K562 (cell line): Measurements from ENCODE around the gene PLOD1. TPM values are rescaled to one million over a fixed set of nuclear protein-coding genes. Genes with fewer than 3 reads are reported as not detected.
A peak's percentile ranks its signal among the peaks of the same experiment; 100 is the strongest.

ENCODE experiments used
- ARID1B ChIP-seq: fragments of 450-650 bp; IDR thresholded peaks from 2 replicates; pipeline ENCODE4 v1.6.1; 2016; ENCODE audit warnings: antibody characterized with exemption, mild to moderate bottlenecking, inconsistent platforms
- CBFA2T3 ChIP-seq: fragments of 450-650 bp; IDR thresholded peaks from 2 replicates; pipeline ENCODE4 v1.6.1; 2017
- CBX3 ChIP-seq, 2 experiments: IDR thresholded peaks; 1 replicate in 1 of 2; 2 replicates in 1 of 2; pipeline ENCODE4 v1.6.1; 2012; ENCODE audit warnings: inconsistent platforms in 2 of 2, low read length in 2 of 2, borderline replicate concordance in 1 of 2, control low read depth in 1 of 2
- CXXC5 ChIP-seq: fragments of 250-450 bp; sonication (Bioruptor Pico); IDR thresholded peaks from 2 replicates; pipeline ENCODE4 v1.8.0; 2022; ENCODE audit warnings: inconsistent platforms, mild to moderate bottlenecking, moderate library complexity
- EWSR1 ChIP-seq: fragments of 450-650 bp; IDR thresholded peaks from 2 replicates; pipeline ENCODE4 v1.6.1; 2018; ENCODE audit warnings: borderline replicate concordance, mild to moderate bottlenecking, low read depth, moderate library complexity; ENCODE audit not compliant: partially characterized antibody
- HDGF ChIP-seq: fragments of 450-650 bp; IDR thresholded peaks from 2 replicates; pipeline ENCODE4 v1.6.1; 2016
- HMG20B ChIP-seq: fragments of 250-450 bp; sonication (Bioruptor Pico); IDR thresholded peaks from 2 replicates; pipeline ENCODE4 v1.5.0; 2021; ENCODE audit warnings: mild to moderate bottlenecking
- IRF2 ChIP-seq: sonication (generic); formaldehyde crosslinking; IDR thresholded peaks from 2 replicates; pipeline ENCODE4 v1.8.1; 2022; ENCODE audit warnings: mild to moderate bottlenecking, missing genetic modification reagents
- MTF1 ChIP-seq: fragments of 250-450 bp; sonication (Bioruptor Pico); IDR thresholded peaks from 2 replicates; pipeline ENCODE4 v1.9.0; 2021; ENCODE audit warnings: moderate library complexity, mild to moderate bottlenecking, inconsistent platforms, borderline replicate concordance
- MYBL2 ChIP-seq, 2 experiments: fragments of 450-650 bp in 1 of 2; sonication (generic) in 1 of 2; formaldehyde crosslinking in 1 of 2; IDR thresholded peaks; 2 replicates each; pipeline versions ENCODE4 v1.6.1 to v1.8.1; 2017 to 2022; ENCODE audit warnings: borderline replicate concordance in 1 of 2, inconsistent platforms in 1 of 2, low read depth in 1 of 2, mild to moderate bottlenecking in 1 of 2, missing genetic modification reagents in 1 of 2, moderate library complexity in 1 of 2
- MYNN ChIP-seq, 2 experiments: sonication (generic); formaldehyde crosslinking in 1 of 2; IDR thresholded peaks; 2 replicates each; pipeline versions ENCODE4 v1.5.0 to v1.6.1; 2016 to 2020; ENCODE audit warnings: antibody characterized with exemption in 1 of 2, missing genetic modification reagents in 1 of 2
- NFATC3 ChIP-seq: fragments of 450-650 bp; IDR thresholded peaks from 2 replicates; pipeline ENCODE4 v1.6.1; 2017; ENCODE audit warnings: mild to moderate bottlenecking
- POLR2A ChIP-seq: fragments of 450-650 bp; conservative IDR thresholded peaks from 2 replicates; pipeline ENCODE4 v1.6.1; 2016
- POLR2G ChIP-seq: fragments of 200-400 bp; formaldehyde crosslinking; IDR thresholded peaks from 2 replicates; pipeline ENCODE4 v1.6.1; 2017; ENCODE audit warnings: low read depth, mild to moderate bottlenecking, antibody characterized with exemption, low read length, moderate library complexity
- RUNX1 ChIP-seq: sonication (generic); IDR thresholded peaks from 2 replicates; pipeline ENCODE4 v1.6.1; 2016; ENCODE audit warnings: antibody characterized with exemption, low read depth
- SMC3 ChIP-seq: conservative IDR thresholded peaks from 2 replicates; pipeline ENCODE4 v1.6.1; 2011; ENCODE audit warnings: low read depth, low read length, improper control_type of control experiment; ENCODE audit not compliant: insufficient read depth
- TARDBP ChIP-seq: fragments of 450-650 bp; IDR thresholded peaks from 2 replicates; pipeline ENCODE4 v1.6.1; 2016
- TFE3 ChIP-seq: fragments of 450-650 bp; formaldehyde crosslinking; IDR thresholded peaks from 2 replicates; pipeline ENCODE4 v1.4.0; 2020; ENCODE audit warnings: mild to moderate bottlenecking, mixed read lengths
- THAP12 ChIP-seq: fragments of 250-450 bp; sonication (Bioruptor Pico); IDR thresholded peaks from 2 replicates; pipeline ENCODE4 v1.9.0; 2021; ENCODE audit warnings: mild to moderate bottlenecking, inconsistent platforms
- THRB ChIP-seq: fragments of 450-650 bp; formaldehyde crosslinking; conservative IDR thresholded peaks from 2 replicates; pipeline ENCODE4 v1.4.0; 2022; ENCODE audit warnings: mild to moderate bottlenecking, missing genetic modification characterization
- YBX1 ChIP-seq: fragments of 450-650 bp; IDR thresholded peaks from 2 replicates; pipeline ENCODE4 v1.7.1; 2016; ENCODE audit warnings: mild to moderate bottlenecking
- ZNF224 ChIP-seq: sonication (generic); formaldehyde crosslinking; IDR thresholded peaks from 2 replicates; pipeline ENCODE4 v1.8.0; 2022; ENCODE audit warnings: mild to moderate bottlenecking, missing genetic modification reagents
- ZNF586 ChIP-seq: fragments of 450-650 bp; formaldehyde crosslinking; conservative IDR thresholded peaks from 2 replicates; pipeline ENCODE4 v1.4.0; 2020; ENCODE audit warnings: mild to moderate bottlenecking, moderate library complexity
- ZNF717 ChIP-seq: fragments of 250-450 bp; sonication (Bioruptor Pico); IDR thresholded peaks from 2 replicates; pipeline ENCODE4 v1.5.0; 2021
- polyA plus RNA-seq, 8 experiments: library from polyadenylated mRNA; depleted of rRNA in 4 of 8; stranded (reverse) in 5 of 8; unstranded in 3 of 8; fragments of >200 nt; fragmentation: Nextera tagmentation in 2 of 8; fragmentation: Illumina TruSeq in 1 of 8; extraction: Ambion mirVana in 2 of 8; extraction: Trizol in 1 of 8; gene quantifications; 2 replicates each; pipeline versions ENCODE4 v1.2.1 to v1.2.3, GENCODE V29; 2011 to 2014; ENCODE audit warnings: inconsistent platforms in 1 of 8, missing spikeins in 1 of 8
- total RNA-seq, 7 experiments: library from RNA; depleted of rRNA in 6 of 7; stranded (reverse); fragments of >200 nt in 6 of 7; fragmentation: Illumina TruSeq in 2 of 7; extraction: Trizol in 2 of 7; gene quantifications; 2 replicates each; pipeline versions ENCODE4 v1.2.1 to v1.2.3, GENCODE V29; 2011 to 2021; ENCODE audit warnings: low replicate concordance in 1 of 7
- TF ChIP-seq, protein P1 (sequence below): fragments of 250-450 bp; sonication (Bioruptor Pico); IDR thresholded peaks from 2 replicates; pipeline ENCODE4 v1.4.0; 2020; ENCODE audit warnings: mild to moderate bottlenecking

PLOD1 gene
- total and polyA plus RNA-seq, 9 of the 15 experiments (the other 6 are each of a cell fraction or from before 2014, with no cell fraction given), result 16.6 to 90.8 (median 52.7) TPM

DNA sequence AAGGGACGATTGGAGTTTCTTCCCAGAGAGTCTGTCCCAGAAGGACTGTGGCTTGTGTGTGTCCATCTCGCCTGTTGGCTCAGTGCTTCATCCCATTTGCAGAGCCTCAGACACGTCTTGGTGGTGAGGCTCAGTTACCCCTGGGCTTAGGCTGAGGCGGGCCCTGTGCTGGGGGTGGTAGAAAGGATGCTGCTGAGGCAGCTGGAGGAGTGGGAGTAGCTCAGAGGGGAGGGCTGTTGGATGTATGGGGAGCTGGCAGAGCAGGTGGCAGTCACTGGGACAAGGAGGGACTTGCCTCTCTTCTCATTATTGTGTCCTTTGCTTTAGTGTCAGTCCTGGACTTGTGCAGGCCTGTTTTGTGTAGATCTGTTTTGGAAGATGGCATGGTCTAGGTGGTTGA, 77.5 kb downstream of the PLOD1 start (continued):
- TF ChIP-seq THRB (CRISPR knock-in tag) (no peak), YBX1 (no peak), POLR2A (peak; percentile 46; the same call in 1 of the 2 replicates), MYBL2 (IDR thresholded peaks at IDR 0.05; ENCODE audit: low read depth) (no peak), MYBL2 (CRISPR knock-in tag; IDR thresholded peaks at IDR 0.05; ENCODE audit: borderline replicate concordance) (no peak), MTF1 (CRISPR knock-in tag) (no peak), CXXC5 (CRISPR knock-in tag) (no peak), NFATC3 (no peak), THAP12 (CRISPR knock-in tag) (no peak), RUNX1 (no peak), EWSR1 (no peak), ARID1B (no peak), TFE3 (CRISPR knock-in tag) (no peak), ZNF586 (no peak), CBFA2T3 (no peak), IRF2 (CRISPR knock-in tag) (0 out of 2 replicates have a peak, but pooled peaks have one; percentile 44), CBX3 (IDR thresholded peaks at IDR 0.05; ENCODE audit: borderline replicate concordance in 1 of 2, low read length in 2 of 2) (no peak), MYNN (IDR thresholded peaks at IDR 0.05) (no peak), MYNN (CRISPR knock-in tag; IDR thresholded peaks at IDR 0.05) (no peak), ZNF224 (CRISPR knock-in tag) (no peak), POLR2G (0 out of 2 replicates have a peak, but pooled peaks have one; percentile 25), HMG20B (CRISPR knock-in tag) (no peak), ZNF717 (CRISPR knock-in tag) (no peak), TARDBP (no peak), SMC3 (no peak), HDGF (peak; percentile 35; the same call in 1 of the 2 replicates)
- TF ChIP-seq, protein P1, sequence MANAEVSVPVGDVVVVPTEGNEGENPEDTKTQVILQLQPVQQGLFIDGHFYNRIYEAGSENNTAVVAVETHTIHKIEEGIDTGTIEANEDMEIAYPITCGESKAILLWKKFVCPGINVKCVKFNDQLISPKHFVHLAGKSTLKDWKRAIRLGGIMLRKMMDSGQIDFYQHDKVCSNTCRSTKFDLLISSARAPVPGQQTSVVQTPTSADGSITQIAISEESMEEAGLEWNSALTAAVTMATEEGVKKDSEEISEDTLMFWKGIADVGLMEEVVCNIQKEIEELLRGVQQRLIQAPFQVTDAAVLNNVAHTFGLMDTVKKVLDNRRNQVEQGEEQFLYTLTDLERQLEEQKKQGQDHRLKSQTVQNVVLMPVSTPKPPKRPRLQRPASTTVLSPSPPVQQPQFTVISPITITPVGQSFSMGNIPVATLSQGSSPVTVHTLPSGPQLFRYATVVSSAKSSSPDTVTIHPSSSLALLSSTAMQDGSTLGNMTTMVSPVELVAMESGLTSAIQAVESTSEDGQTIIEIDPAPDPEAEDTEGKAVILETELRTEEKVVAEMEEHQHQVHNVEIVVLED (CRISPR knock-in tag), result no peak
